ENCODE measurements around the gene HNRNPLL.
"Not testable (repeated sequence)": the region's sequence is repeated elsewhere in the genome, so short reads cannot be mapped to it uniquely, and the experiment has no call there.

Gene HNRNPLL

DNA sequence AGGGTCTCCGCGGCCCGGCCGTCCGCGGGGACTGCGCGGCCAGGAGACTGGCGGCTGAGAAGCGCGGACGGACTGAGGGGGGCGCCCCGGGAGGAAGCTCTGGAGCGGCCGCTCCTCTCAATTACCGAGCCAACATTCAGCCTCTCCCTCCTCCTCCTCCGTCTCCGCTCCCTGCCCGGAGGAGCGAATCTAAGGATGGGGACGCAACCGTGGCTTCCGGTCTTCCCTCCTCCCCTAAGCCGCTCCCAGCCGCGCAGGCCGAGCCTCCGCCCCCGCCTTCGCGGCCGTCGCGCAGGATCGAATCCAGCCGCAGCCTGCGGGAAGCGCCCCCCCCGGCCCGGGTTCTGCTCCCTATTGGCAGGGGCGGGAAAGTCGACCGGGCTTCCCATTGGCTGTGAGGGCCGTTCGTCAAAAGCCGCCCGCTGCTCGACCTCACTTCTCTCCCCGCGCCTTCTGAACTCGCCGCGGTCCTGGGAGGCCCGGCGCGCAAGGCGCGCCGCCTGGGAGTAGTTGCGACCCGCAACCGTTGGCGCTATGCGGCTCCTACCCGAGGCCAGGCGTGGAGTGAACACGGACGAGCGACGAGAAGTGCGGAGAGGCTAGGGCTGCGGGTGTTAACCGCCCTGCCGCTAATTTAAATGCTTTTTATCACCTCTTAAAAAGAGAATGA is at the start of gene HNRNPLL:
TSS of gene HNRNPLL (minus strand) at position 197 of the 670 bp plus-strand sequence. CDS start 302 bp downstream, outside the sequence.
- DNase-seq (ENCODE audit: low read depth in 2 of 2): peak; percentile 85 to 94

DNA sequence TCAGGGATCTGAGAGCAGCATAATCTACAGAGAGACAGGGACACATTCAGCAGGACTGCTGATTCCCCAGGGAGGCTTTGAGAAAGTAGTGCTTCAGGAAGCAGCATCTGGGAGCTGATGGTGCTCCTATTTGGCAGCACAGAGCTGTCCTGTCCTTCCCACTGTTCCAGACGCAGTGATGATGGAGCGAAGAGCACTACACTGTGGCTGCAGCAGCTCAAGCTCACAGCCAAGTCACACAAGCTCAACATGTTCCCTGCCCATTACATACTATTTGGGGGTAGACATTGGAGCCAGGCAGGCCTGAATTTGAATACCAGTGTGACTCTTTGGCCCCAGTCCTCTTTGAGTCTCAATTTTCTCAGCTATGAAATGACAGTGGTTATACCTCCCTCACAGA is 48.0 kb upstream of the HNRNPLL start:
- DNase-seq (ENCODE audit: low read depth in 2 of 2): no peak

DNA sequence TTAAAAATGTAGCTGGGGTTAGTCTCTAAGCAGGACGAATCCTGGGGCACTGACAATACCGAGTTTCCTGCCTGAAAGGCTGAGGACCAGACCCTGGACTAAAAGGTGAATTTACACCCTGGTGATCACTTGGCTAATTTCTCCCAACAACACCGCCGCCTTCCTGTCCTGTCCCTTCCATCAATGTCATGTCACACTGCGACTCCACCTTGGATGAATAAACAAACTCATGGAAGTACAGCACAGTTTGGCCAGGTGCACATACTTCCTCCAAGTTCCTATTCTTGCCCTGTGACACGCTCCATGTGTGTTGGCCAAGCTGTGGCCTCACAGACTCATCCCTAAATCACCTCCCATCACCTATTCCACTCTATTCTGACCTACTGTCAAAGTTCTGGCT is 47.3 kb upstream of the HNRNPLL start:
- no peak for DNase-seq (ENCODE audit: low read depth in 2 of 2)

DNA sequence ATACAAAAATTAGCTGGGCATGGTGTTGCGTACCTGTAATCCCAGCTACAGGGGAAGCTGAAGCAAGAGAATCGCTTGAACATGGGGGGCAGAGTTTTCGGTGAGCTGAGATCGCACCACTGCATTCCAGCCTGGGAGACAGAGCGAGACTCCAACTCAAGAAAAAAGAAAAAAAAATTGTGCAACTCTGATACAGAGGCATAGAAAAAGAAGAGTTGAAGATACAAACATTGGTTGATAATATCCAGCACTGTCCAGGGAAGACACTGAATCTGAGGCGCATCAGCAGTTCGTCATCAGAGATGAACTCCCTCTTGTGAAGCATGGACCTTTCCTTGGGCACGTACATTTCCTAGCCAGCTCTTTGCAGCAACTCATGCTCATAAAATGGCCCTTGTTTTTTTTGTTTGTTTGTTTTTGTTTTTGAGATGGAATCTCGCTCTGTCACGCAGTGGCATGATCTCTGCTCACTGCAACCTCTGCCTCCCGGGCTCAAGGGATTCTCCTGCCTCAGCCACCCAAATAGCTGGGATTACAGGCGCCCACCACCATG is 46.5 kb upstream of the HNRNPLL start:
- DNase-seq (ENCODE audit: low read depth in 2 of 2): no peak

DNA sequence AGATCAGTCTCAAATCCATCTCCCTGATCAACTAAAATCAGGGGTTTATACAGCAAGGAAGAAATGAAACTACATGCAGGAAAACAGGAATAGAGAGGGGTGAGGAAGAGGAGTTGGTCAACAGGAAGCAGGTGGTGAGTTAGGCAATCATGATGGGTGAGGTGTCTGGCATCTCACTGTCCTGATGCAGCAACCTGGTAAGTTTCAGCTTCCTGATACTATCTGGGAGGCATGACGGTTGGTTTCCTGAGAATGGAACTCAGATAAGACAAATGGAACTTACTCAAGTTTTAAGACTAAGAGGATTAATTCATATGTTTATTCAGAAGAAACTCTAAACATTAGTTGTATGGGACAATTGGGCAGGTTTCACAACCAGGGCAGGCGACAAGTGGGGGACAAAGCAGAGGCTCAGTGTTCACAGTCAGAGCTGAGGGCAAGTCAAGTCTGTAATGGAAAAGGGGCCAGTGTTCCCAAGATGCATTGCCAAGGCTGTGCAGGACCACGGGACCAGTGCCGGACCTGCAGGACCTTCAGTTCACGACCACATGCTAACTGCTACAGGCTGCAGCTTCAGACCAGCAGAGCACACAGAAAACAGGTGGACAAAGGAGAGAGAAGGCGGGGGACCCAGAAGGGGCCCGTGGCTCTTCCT is 45.5 kb upstream of the HNRNPLL start:
- DNase-seq (ENCODE audit: low read depth in 2 of 2): no peak

DNA sequence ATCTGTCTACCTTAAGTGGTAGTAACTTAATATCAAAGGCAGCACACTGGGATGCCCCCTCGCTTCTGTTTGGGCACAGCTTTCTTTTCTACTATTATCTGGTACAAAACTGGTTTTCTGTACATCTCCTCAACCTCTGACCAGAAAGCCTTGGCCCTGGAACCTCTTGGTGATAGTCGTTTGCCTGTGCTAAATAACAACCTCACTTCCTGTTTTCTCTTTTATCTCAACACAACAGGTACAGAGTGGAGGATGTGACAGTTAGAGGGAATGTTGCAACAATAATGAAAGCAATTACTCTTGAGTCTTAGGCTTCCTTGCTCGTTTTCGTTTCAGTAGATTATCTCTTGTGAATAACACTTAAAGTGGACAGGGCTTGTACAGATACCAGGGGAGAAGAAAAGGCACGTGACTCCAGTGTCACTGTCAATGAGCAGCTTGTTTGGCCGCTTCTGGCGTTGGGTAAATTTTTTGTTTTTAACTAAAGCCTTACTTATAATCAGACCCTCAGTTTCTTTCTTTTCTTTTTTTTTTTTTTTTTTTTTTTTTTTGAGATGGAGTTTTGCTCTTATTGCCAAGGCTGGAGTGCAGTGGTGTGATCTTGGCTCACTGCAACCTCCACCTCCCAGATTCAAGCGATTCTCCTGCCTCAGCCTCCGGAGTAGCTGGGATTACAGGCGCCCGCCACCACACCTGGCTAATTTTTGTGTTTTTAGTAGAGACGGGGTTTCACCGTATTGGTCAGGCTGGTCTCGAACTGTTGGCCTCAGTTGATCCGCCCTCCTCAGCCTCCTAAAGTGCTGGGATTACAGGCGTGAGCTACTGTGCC is 41.2 kb upstream of the HNRNPLL start:
- not testable (repeated sequence) for DNase-seq (ENCODE audit: low read depth in 2 of 2)

DNA sequence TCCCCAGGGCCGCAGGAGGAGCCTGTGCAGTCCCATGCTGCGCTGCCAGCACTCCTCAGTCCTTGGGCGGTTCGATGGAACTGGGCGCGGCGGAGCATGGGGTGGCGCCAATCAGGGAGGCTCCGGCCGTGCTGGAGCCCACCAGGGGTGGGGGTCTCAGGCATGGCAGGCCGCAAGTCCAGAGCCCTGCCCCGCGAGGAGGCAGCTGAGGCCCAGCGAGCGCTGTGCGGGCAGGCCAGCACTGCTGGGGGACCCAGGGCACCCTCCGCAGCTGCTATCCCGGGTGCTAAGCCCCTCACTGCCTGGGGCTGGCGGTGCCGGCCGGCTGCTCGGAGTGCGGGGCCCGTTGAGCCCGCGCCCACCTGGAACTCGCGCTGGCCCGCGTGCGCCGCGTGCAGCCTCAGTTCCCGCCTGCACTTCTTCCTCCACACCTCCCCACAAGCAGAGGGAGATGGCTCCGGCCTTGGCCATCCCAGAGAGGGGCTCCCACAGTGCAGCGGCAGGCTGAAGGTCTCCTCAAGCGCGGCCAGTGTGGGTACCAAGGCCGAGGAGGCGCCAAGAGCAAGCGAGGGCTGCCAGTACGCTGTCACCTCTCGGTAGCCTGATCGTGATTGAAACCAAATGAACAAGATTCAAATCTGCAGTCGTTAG is 40.4 kb upstream of the HNRNPLL start:
- no peak for DNase-seq (ENCODE audit: low read depth in 2 of 2)

DNA sequence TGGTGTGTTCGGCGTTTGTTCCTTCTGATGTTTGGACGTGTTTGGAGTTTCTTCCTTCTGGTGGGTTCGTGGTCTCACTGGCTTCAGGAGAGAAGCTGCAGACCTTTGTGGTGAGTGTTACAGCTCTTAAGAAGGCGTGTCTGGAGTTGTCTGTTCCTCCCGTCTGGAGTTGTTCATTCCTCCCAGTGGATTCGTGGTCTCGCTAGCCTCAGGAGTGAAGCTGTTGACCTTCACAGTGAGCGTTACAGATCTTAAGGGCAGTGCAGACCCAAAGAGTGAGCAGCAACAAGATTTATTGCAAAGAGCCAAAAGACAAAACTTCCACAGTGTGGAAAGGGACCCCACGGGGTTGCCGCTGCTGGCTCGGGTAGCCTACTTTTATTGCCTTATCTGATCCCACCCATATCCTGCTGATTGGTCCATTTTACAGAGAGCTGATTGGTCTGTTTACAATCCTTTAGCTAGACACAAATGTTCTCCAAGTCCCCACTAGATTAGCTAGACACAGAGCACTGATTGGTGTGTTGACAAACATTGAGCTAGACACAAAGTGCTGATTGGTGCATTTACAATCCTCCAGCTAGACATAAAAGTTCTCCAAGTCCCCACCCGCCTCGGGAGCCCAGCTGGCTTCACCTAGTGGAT is 39.8 kb upstream of the HNRNPLL start:
- DNase-seq (ENCODE audit: low read depth in 2 of 2): not testable (repeated sequence)

DNA sequence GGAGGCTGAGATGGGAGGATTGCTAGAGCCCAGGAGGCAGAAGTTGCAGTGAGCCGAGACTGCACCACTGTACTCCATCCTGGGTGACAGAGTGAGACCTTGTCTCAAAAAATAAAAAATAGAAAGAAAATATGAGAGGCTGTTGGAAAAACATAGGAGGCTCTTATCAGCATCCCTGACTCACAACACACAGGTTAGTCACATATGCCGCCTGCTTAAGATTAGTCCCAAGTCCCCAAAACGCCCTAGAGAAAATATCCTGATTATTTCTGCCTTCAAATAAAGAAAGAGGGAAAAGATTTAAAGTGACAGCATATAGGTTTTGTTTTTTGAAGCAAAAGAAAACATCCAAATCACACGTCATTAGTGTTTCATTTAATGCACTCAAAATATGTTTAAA is 33.3 kb upstream of the HNRNPLL start:
- no peak for DNase-seq (ENCODE audit: low read depth in 2 of 2)

DNA sequence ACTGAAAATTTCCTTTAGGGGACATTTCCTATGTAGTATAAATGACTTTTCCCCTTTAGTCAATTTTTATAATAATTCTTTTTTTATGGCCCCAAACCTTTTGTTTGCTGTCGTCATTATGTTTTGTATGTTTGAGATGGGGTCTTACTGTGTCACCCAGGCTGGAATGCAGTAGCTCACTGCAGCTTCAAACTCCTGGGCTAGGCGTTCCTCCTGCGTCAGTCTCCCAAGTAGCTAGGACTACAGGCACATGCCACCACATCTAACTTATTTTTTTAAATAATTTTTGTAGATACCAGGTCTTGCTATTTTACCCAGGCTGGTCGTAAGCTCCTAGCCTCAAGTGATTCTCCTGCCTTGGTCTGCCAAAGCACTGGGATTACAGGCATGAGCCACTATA is 32.4 kb upstream of the HNRNPLL start:
- DNase-seq (ENCODE audit: low read depth in 2 of 2): no peak

DNA sequence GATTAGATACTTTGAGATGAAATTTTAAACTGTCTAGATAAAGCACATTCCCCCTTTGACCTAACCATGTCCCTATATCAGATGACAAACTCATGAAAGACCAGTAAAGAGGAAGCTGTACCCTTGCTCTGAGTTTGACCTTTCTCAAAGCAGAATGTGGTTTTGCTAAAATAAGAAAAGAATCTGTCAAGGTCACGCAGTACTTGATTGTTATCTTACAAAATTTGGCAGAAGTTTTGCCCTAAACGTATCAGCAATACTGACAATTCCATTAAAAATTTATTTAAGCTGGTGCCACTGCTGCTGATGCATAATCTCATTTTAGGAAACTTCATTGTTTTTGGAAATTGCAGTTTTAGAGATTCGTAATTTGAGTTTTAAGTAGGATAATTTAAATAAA is 32.0 kb upstream of the HNRNPLL start:
- no peak for DNase-seq (ENCODE audit: low read depth in 2 of 2)

DNA sequence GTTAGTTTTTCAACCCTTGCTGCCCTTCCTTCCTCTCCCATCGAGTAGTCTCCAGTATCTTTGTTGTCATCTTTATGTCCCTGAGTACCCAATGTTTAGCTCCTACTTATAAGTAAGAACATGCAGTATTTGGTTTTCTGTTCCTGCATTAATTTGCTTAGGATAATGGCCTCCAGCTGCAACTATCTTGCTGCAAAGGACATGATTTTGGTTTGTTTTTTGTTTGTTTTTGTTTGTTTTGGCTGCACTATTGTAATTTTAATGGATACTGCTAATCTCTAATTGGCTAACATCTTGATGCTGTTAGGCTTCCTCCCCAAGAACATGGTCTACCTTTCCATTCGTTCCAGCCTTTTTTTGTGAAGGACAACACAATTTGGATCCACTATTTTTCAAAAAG is 31.2 kb upstream of the HNRNPLL start:
- DNase-seq (ENCODE audit: low read depth in 2 of 2): no peak

DNA sequence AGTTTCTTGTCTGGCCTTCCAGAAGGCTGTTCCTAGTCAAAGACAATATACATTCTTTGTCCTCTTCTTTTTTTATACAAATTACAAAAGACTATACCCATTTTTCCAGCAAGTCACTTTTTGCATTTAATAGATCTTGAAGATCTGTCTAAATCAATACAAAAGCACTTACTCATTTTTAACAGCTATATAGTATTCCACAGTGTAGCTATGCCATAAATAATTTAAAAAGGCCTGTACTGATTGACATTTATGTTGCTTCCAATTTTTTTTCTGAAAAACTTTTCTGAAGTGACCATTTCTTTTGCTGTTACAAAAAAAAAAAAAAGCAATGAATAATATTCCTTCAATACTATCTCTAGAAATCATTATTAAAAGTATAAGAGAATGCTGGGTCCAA is 30.3 kb upstream of the HNRNPLL start:
- no peak for DNase-seq (ENCODE audit: low read depth in 2 of 2)

DNA sequence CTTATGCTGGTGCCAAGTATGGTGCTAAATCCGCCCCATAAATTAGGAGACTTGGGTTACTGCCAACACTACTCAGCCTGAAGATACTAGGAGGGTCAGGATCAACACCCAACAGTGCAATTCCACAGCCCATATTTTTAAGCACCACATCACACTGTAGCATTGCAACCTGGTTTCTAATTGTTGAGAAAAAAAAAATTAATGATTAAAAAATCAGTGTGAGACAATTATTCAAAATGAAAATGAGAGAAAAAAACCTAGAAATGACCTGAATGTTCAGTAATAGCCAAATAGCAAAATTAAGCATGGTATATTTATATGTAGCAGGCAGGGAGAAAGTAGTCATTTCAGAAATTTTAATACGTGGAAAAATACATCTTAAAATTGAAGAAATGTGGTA is 29.2 kb upstream of the HNRNPLL start:
- no peak for DNase-seq (ENCODE audit: low read depth in 2 of 2)

DNA sequence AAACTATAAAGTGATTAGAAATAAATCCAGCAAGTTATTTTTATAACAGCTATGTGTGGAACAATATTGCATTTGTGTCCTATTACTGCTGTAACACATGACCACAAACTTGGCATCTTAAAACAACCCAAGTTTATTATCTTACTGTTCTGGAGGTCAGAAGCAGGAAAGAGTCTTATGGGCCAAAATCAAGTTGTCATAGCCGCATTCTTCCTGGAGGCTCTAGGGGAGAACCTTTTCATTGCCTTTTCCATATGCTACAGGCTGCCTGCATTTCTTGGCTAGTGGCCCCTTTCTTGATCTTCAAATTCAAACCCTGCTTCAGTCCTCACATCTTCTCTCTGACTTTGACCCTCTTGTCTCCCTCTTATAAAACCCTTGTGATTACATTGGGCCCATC is 27.0 kb upstream of the HNRNPLL start:
- no peak for DNase-seq (ENCODE audit: low read depth in 2 of 2)

DNA sequence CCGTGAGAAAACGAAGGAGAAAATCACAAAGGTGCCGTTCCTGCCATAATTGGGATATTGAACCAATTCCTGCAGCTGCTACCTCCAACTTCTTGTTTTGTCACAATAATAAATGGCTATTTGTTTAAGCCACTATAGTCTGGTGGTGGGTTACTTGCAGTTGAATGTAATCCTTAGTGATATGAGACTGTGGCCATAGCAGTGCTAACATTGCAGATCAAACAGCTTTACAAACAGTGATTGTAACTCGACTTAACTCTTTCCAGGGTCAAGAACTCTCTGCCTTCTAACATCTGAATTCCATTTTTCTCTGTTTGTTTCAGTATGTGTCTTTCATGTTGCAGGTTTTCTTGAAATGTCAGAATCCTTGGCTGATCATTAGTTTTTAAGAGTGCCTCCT is 24.7 kb upstream of the HNRNPLL start:
- no peak for DNase-seq (ENCODE audit: low read depth in 2 of 2)

DNA sequence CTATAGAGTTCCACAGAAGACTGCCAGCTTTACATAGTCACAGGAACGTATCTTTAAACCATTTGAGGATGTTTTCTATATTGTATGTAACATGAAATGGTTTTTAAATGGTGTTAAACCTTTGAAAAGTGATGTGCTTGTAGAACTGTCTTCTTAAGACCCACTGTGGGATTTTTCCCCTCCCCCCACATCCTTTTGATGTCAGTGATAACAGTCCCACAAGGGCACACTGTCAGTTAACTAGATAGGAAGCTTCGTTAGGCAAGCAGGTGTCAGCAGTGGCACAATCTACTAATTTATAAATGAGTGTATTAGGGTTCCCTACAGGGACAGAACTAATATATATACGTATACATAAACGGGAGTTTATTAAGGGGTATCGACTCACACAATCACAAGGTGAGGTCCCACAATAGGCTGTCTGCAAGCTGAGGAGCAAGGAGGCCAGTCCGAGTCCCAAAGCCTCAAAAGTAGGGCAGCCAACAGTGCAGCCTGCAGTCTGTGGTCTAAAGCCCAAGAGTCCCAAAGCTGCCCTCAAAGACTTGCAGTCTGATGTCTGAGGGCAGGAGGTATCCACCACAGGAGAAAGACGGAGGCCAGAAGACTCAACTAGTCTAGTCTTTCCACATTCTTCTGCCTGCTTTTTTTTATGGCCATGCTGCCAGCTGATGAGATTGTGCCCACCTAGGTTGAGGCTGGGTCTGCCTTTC is 23.8 kb upstream of the HNRNPLL start:
- DNase-seq (ENCODE audit: low read depth in 2 of 2): no peak

DNA sequence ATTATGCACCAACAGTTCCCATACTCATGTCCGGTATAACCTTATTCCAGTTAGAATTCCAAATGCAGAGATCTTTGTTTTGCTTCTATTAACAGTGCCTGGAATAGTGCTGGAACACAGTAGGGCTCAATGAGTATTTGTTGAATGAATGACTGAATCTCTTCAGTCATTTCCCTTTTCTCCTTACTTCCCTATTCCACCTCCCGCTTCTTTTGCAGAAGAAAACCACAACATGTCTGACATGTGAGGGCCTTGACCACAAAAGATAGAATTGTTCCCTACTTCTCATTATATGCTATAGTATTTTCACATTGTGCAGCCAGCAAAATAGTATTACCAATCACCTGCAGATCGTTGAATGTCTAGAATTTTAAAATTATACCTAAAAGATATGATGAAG is 19.5 kb upstream of the HNRNPLL start:
- DNase-seq (ENCODE audit: low read depth in 2 of 2): no peak

DNA sequence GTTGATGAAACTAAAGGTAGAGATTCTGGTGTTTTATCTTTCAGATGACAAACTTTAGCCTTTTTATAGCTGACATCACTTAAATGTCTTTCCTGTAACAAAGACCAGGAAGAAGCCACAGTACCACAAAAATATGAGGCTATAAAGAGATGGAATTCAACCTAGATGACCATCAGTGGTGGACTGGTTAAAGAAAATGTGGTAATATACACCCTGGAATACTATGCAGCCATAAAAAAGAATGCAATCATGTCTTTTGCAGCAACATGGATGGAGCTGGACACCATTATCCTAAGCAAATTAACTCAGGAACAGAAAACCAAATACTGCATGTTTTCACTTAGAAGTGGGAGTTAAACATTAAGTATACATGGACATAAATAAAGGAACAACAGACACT is 18.3 kb upstream of the HNRNPLL start:
- DNase-seq (ENCODE audit: low read depth in 2 of 2): no peak

DNA sequence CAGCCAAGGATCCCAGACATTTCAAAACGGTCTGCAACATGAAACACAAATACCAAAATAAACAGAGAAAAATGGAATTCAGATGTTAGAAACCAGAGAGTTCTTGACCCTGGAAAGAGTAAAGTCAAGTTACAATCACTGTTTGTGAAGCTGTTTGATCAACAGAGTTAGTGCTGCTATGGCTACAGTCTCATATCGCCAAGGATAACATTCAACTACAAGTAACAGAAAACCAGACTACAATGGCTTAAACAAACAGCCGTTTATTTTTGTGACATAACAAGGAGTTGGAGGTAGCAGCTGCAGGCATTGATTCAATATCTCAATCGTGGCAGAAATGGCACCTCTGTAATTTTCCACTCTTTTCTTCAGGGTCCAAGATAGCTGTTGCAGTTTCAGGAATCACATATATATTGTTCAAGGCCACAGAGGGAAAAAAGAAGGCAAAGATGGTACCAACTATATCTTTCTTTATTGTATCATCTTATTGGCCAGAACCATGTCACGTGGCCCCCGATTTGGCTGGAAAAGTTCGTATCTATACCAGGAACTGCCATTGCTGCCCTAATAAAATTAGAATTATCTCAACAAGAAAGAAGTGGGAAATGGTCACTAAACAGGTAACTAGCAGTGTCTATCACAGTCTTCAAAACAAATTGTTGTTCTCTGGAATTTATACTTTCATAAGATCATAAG is 17.7 kb upstream of the HNRNPLL start:
- no peak for DNase-seq (ENCODE audit: low read depth in 2 of 2)
